ENCODE results near the gene KIF16B. TPM values are rescaled to one million over a fixed set of nuclear protein-coding genes. Genes with fewer than 3 reads are reported as not detected.

Gene KIF16B
- total and polyA plus RNA-seq, 9 of the 15 experiments (the other 6 are each of a cell fraction or from before 2014, with no cell fraction given), result 1.00 to 10.6 (median 8.5) TPM

- intact Hi-C loops (cut with micrococcal nuclease) (no loop called here), in situ Hi-C loops (cut with MboI) (no loop called here)
- CTCF ChIA-PET (ENCODE audit: low intra/inter-chr PET ratio), result no interaction called here
- Histone ChIP-seq H3K9me1 (ENCODE audit: control insufficient read depth, insufficient read depth, low read length) (no peaks in the 10 kb centered on the region), H3K4me3 (no peak overlapping the region), H3K9ac (ENCODE audit: insufficient read depth in 1 of 2, low read depth in 2 of 2, low read length in 2 of 2) (no peak overlapping the region), H3K27me3 (ENCODE audit: control insufficient read depth in 2 of 2, insufficient read depth in 2 of 2, low read length in 2 of 2) (no peaks in the 10 kb centered on the region), H2AFZ (ENCODE audit: low read depth, low read length) (no peak overlapping the region), H3K4me1 (replicated peaks in 1 of 2; ENCODE audit: control insufficient read depth in 2 of 2, insufficient read depth in 2 of 2, low read length in 2 of 2) (no peaks in the 10 kb centered on the region), H3K36me3 (ENCODE audit: control insufficient read depth, insufficient read depth, low read length) (no peaks in the 10 kb centered on the region), H3K27ac (ENCODE audit: extremely low read depth, low read depth, low read length) (no peak overlapping the region), H4K20me1 (replicated peaks; ENCODE audit: control insufficient read depth, insufficient read depth, low read length) (no peaks in the 10 kb centered on the region), H3K4me2 (ENCODE audit: insufficient read depth, low read length) (no peak overlapping the region), H3K79me2 (ENCODE audit: control insufficient read depth, insufficient read depth, low read length) (no peaks in the 10 kb centered on the region), H3K9me3 (replicated peaks; ENCODE audit: control insufficient read depth, insufficient read depth, low read depth, low read length) (no peaks in the 10 kb centered on the region)
- POLR2A ChIA-PET, result no interaction called here
- WGBS (ENCODE audit: insufficient coverage, low coverage, missing lambda C conversion rate), result 62% methylated on average over 5 of the region's 5 CpGs
- FAIRE-seq (no peak), DNase-seq (ENCODE audit: extremely low read depth in 1 of 4, low spot score in 3 of 4) (no peak), ATAC-seq (no peak)
- BruUV-seq (replicated peaks), result no TSS peak
- TF ChIP-seq RBBP5 (IDR thresholded peaks at IDR 0.05; ENCODE audit: borderline replicate concordance, insufficient read depth, low read length, poor library complexity, severe bottlenecking) (no peak), MLLT1 (IDR thresholded peaks at IDR 0.05) (no peak), MYNN (IDR thresholded peaks at IDR 0.05) (no peak), MYNN (CRISPR knock-in tag; IDR thresholded peaks at IDR 0.05) (no peak), CREBBP (IDR thresholded peaks at IDR 0.05; ENCODE audit: low read depth, low read length) (no peak), ZC3H11A (IDR thresholded peaks at IDR 0.05; ENCODE audit: low read depth, low read length) (no peak), NFXL1 (CRISPR knock-in tag; IDR thresholded peaks at IDR 0.05) (no peak), TAL1 (IDR thresholded peaks at IDR 0.05) (no peak), YBX1 (IDR thresholded peaks at IDR 0.05) (no peak), SAP30 (IDR thresholded peaks at IDR 0.05; ENCODE audit: borderline replicate concordance, insufficient read depth, low read depth, low read length, poor library complexity, severe bottlenecking) (no peak), NCOA6 (IDR thresholded peaks at IDR 0.05) (no peak), TGIF2 (CRISPR knock-in tag; IDR thresholded peaks at IDR 0.05) (no peak), ZBTB33 (CRISPR knock-in tag; IDR thresholded peaks at IDR 0.05) (no peak), STAT5B (CRISPR knock-in tag; IDR thresholded peaks at IDR 0.05) (no peak), ZNF764 (CRISPR knock-in tag; IDR thresholded peaks at IDR 0.05; ENCODE audit: low read depth) (no peak), HSF4 (CRISPR knock-in tag; IDR thresholded peaks at IDR 0.05; ENCODE audit: borderline replicate concordance) (no peak), DLX4 (CRISPR knock-in tag; IDR thresholded peaks at IDR 0.05) (no peak)
These were observed 115.7 kb downstream of the KIF16B start for GRCh38 chr20:16457514-16457913.
